UCSD-AML1 (cell line): ENCODE results near the gene CAPZB.

Experiments used
- DNase-seq: peaks from one replicate; lab custom pipeline; 2025; ENCODE audit not compliant: unreplicated experiment; lab: John Stamatoyannopoulos, UW

The CAPZB gene

DNA sequence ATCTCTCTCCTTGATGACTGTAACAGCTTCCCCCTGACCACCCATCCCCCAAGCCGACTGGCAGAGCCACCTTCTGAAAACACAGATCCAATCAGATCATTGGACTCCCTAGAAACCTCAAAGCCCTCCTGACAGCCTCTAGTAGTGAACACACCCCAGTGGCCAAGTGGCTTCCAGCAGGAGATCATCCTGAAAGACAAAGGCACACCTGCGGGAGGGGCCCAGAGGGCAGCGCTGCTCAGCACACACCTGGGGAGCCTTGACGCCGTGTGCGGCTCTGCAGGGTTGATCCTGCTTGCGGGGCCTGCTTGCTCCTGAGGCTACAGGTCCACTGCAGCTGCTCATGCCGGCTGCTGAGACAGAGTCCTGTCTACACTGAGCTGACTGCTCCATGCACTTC lies 131.7 kb downstream of the CAPZB start:
- no peak for DNase-seq

DNA sequence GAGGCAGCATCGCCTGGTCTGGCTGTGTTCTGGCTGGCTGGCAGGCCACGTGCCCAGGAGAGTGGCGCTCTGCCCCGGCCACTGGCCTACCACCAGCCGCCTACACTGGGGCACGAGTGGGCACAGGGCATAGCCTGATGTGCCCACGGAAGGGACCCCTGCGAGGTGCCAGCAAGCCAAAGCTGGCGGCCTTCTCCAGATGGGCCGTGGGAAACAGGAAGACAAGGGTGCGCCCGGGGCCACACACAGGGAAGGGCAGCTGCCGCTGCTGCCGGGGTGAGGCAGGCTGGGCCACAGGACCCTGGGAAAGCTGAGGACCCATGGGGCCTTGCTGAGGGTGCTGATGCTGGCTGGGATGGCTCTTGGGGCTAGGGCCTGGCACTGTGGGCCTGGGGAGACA lies 132.5 kb downstream of the CAPZB start:
- no peak for DNase-seq

DNA sequence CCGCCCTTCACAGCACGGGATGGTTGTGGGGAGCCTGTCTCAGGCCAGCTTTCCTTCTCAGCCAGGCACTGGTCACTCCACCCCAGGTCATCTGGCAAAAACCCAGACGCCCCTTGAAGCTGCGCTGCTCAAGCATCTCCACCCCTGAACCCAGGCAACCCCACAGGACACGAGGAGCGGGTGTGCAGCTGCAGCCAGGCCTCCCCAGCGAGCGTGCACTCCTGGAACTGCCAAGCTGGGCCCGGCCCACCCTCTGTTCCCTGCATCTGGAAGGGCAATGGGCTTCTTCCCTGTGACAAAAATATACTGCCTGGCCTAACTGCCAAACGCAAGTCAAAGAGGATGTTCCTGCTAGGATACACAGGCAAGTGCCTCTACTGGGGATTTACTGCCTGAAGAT lies 133.5 kb downstream of the CAPZB start:
- no peak for DNase-seq

DNA sequence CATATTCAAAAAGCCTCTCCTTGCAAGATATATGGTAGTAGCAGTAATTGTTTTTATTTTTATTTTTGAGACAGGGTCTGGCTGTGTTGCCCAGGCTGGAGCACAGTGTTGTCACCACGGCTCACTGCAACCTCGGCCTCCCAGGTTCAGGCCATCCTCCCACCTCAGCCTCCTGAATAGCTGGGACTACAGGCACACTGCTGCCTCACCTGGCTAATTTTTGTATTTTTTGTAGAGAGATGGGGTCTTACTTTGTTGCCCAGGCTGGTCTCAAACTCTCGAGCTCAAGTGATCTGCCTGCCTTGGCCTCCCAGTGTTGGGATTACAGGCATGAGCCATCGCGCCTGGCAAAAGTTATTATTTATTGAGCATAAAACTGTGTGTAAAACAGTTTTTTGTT lies 134.8 kb downstream of the CAPZB start:
- DNase-seq: no peak

DNA sequence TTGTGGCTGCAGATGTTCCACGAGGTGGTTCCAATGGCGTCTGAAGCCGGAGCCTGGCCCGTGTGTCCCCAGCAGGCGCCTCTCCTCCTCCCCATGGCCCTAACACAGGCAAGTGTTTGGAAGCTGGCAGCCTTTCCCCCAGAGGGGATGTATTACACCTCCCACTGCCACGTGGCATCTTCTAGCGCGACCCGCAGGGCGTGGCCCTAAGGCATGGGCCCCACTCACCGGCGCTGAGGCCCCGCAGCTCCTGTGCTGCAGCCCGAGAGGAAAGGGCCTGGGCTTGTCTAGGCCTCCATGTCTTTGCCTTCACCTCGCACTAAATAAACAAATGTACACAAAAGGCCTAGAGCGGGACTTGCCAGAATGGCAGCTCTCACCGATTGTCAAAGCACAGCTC lies 135.3 kb downstream of the CAPZB start:
- DNase-seq: no peak

DNA sequence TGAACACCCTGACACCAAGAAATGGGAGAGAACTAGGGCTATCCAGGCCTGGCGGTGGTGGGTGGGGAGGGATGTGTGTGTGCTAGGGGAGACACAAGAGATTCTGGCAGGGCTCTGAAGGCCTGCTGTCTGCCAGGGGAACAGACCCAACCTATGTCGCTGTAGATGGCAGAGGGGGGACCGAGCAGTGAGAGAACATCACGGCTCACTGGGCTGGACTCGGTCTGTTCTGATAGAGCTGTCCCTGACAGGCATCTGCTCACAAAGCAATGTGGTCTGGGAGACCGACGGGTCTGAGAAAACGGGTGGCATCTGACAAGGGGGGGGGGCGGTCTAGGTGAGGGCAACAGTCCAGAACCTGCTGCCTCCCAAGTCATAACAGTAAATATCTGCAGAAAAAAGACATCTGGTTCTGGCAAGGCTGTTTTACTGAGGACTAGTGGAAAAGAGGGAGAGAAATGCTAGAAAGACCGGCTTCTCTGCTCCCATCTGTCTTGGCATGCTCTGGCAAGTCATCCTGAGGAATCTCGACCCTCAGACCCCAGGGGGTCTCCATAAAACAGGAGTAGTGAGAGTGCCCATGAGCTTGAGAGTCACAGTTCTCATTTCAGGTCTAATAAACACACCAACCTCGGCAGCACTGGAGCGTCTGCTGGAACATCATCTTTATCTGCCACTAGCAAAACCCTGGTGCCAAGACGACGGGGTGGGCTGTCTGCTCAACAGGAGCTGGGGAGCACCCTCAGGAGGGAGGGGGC lies 136.7 kb downstream of the CAPZB start:
- no peak for DNase-seq

DNA sequence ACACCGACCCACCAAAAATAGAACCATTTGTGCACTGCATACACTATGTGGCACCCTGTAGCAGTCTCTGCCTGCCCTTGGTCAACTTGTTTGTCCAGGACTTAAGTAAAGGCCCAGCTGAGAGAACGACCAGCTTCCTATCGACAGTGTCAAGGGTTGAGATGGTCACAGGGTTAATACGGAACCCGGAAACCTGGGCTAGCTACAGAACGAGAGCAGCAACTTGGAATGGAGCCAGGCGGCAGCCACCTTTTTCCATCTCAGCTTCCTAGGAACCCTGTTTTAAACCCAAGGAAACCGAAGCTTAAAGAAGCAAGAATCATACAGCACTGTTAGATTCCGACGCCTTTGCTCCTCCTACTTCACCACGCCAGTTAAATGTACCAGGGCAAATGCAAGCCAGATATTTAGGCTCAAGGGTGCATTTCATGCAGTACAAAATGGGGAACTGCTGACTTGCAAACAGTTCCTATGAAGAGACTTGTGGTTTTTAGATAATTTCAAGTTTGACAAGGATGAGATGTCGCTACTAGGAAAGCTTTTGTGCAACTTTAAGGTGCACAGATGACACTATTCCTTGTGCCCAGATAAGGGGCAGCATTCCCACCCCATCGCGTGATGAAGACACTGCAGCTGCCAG lies 137.7 kb downstream of the CAPZB start:
- DNase-seq: no peak

DNA sequence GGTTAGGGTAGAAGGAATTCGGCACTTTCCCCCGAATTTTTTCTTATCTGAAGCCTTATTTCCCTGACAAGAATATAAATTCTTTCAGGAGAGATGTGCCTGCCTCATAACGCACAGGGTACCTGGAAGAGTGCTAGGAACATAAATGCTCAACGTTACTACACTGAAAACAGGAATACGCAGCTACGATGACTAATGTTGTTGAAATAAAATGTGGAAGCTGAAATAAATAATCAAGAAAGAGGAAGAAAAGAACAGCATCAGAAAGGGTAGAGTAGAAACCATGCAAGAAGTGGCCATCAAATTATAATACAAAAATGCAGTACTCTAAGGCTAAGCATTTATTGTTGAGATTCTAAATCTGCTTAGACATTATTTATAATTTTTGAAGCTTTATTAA lies 139.3 kb downstream of the CAPZB start:
- DNase-seq: no peak

DNA sequence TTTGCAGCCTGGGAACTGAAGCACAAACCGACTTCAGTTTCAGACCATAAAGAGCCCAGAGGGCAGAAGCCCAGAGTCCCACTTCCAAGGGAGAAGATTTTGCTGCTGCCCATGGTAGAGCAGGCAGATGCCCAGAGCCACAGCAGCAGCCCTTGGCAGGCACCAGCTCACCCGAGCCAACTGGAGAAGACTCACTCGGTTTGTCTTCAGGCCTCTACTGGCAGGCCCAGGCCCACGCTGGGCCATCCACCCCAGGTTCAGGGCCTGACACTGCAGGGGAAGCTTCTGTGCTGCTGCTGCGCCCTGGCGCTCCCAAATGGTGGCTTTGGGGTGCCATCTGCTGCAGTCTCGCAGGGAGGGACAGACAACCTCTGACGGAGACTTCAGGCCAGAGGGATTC lies 139.9 kb downstream of the CAPZB start:
- no peak for DNase-seq

DNA sequence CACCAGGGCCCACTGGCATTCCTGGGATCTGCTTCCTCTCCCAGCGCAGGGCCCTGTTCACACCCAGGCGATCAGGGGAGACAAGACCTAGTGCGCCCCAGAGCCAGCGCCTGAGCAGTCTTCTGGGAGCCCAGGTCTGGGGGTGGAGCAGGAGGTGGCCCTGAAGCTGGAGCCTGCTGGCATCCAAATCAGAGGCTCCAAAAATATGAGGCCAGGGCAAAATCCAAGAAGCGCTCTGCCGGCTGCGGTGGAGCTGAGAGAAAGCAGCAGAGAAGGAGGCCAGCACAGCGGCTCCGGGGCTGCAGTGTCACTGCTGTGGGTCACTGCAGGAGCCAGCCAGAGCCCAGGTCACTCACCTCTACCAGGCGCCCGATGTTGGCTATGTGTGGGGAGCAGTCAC lies 140.5 kb downstream of the CAPZB start:
- no peak for DNase-seq

DNA sequence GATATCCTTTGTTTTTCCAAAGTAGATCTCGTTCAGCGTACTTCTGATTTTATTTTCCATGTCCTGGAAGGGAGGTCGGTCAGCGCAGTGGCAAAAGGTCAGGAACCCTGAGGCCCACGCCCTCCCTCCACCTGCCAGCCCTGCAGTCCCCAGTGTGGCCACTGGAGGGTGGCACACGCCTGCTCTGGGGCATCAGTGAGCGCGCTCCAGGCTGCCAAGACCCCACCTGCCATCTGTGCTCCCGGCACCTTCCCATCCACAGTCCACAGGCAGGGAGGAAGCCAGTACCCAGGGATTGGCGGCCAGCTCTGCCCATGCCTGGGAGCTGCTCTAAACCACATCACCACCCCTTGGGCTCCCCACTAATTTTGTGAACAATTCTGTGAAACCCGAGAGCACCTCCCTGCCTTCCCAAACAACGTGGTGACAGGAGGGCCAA lies 140.9 kb downstream of the CAPZB start:
- peak; percentile 49 for DNase-seq

DNA sequence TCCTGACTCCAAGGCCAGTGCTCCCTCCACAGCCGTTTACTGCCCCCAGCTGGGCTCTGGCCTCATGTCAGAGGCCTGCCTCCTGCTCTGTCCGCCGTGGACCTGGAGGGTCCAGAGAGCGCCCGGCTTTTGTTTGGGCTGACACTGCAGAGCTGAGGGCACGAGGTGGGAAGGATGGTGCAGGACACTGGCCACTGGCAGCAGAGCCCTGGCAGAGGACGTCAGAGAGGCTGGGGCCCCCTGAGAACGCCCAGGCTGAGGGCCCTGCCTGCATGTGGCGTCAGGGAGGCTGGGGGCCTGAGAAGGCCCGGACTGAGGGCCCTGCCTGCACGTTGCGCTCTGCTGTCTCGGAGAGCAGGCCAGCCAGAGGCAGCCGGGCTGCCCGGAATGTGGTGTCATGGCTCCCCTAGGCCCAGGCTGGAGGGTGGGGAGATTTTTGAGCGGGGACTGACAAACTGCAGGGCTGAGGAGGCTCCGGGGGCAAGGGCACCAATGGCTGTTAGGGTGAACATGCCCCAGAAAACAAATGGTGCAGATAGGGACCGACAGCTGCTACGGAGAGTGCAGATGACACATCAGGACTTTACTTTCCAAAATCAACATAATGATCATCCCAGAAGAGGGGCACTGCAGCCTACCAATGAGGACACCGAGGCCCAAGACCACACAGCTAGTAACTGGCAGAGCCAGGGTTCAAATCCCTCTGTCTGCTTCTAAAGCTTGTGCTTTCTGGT lies 141.6 kb downstream of the CAPZB start:
- no peak for DNase-seq

DNA sequence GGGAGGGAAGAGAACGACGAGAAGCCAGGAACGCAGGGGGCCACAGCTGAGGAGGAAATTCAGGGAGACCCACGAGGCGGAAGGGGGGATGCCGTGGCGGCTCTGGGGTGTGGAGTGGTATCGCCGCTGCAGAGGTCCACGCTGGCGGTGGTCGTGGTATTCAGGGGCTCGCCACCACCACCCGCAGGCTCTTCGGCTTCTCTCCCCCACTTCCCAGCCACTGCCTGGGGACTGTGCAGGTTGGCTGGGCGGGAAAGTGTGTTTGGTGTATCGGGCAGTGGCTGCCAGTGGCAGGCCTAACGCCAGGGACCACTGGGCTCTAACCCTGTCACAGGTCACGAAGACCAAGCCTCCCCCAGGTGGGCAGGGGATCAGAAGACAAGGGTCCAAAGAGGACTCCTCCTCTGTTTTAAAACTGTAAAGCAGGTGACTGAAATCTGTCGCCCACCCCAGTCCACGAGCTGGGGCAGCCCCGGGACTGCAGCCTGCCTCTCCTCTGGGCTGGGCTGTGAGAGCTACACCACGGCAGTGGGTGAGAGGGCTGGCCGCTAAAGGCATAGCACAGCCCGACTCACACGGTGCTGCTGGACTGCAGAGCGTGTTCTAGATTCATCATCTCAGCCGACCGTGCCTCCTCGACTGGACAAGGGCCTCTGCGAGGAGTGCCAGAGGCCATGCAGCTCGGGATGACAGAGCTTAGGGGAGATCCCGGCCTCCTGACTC lies 142.3 kb downstream of the CAPZB start:
- no peak for DNase-seq

DNA sequence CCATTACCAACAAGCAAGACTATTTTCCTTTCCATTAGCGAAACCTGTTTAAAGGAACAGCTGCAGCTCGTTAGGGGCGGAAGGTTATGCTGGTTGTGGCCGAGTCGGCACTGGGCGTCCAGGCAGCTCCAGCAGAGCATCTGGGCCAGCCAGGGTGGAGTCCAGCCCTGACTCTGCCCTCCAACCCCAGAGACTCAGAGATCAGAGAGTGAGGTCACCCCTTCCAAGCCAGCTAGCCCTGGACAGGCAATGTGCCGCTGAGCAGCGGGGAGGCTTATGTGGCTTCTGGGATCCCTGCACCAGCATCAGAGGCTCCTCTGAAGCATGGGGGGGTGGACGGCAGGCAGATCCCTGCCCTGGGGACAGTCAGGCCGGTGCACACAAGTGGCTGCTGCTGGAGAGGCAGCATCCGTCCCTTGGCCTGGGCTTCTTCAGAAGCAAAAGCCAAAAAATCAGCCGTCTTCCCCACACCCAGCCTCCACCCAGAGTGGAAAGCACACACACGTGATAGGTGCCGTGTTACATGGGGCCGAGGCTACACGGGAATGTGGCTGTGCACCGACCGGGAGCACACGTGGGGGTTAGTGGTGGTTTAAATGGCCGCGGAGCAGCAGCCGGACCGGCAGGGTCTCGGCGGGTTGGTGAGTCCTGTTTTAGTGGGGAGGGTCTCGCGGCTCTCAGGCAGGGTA lies 143.1 kb downstream of the CAPZB start:
- no peak for DNase-seq

DNA sequence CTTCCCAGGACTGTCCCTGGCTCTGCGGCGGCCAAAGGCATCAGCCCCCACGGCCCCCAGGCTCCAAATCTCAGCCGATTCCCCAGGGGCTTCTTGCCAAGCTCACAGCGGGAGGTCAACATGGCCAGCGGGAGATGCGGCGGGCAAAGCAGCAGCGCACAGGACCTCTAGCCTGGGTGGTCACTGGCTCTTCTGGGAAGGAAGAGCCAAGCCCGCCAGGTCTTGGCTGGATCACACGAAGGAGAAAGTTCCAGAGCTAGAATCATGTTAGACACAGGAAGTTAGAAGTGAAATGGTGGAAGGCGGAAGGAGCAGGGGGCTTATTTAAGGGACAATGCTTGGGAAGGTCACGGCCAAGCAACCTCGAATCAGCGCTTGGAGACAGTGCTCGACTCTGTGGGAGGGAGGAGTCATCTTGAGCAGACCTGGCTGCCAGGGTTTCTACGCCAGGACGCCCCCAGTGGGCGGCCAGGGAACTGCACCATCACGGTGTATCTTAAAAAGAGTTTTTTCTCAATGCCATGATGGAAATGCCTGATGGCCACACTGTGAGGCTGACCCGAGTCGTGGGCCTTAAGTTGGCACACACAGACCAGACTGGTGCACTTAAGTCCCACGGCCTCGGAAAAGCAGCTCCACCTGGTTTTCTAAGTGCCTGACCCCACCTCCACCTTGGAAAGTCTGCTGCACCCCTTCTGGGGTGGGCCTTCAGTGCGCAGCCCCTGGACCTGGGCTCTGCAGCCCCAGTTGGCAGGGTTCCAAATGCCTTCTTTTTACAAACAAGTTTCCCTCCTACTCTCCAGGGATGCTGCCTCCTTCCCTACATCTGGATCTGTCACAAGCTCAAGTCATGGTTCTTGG lies 143.9 kb downstream of the CAPZB start:
- peak; percentile 71 for DNase-seq

DNA sequence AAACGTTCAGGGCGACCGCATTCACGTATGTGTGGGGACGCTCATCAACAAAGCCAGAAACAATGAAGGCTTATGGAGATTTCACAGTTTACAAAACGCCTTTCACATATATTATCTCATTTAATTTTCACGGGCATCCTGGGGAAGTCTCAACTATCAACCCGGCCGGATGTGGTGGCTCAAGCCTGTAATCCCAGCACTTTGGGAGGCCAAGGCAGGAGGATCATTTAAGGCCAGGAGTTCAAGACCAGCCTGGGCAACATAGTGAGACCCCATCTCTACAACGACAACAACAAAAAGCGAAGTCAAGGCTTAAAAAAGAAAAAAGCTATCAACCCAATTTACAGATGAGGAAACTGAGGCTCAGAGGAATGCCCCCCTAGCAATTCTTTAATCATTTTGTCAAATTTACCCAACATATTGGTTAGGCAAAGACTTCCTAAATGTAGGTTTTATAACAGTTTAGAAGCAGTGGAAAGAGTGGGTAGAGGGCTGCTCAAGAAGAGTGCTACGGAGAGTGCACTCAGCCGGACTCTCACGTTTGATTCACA lies 144.9 kb downstream of the CAPZB start:
- DNase-seq: no peak

DNA sequence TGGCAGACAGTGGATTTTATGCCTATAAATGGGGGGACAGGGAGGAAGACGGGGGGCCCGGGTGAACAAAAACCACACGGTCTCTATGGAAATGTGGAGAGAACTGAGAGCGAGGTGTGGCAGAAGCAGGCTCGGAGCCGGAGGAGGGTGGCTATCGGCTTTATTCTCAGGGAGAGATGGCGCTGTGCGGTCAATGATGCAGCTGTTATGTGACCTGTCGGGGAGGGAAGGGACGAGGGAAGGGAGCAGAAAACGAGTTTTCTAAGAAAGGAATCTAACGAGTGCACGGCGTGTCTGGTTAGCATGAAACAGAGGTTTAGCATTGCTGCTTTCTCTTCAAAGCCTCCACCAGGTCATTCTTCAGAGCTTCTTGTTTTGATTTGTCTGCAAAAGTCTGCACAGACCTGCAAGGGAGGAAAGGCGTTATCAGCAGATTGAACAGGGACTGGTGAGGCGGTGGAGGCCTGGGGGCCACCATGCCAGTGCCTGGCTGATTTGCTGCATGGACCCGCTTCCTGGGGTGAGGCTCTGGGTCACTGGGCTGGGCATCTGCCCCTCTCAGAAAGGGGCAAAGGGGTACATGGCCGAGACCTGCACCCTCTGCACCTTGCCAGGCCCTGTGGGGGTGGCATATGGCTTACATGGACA lies 146.0 kb downstream of the CAPZB start:
- DNase-seq: no peak

DNA sequence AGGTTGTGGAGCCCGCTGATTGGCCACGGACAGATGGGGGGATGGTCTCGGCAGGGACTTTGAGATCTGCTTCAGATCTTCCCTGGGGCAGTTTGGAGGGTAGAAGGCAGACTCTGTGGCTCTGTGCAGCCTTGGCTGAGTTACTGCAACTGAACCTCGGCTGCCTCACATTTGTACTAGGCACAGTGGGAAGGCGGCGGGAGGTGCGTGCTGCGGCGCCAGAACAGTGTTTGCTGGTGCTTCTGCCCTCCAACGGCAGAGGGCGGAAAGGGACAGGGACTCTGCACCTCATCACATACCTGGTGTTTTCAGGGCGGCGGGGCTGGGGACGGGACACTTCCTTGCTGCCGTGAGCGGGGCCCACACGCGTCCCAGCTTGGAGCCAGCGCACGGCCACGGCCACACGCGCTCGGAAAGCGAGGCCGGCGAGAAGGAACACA lies 147.0 kb downstream of the CAPZB start:
- DNase-seq: no peak

DNA sequence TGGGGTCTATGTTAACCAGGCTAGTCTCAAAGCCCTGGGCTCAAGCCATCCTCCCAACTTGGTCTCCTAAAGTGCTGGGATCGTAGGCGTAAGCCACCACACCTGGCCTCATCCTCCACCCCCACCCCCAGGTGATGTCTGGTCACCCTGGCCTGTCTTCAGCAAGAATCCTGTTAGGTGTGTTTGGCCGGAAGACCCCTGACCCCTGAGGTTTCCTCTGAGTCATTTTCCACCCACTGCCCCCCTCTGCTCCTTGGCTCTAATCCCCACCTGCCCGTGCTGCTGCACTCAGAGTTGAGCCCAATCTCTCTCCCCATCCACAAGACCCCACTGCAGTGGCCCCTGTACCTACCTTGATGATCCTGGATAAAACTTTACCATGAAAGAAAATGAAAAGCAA lies 148.1 kb downstream of the CAPZB start:
- no peak for DNase-seq
